Cardiac fibroblast (primary cell): Measurements from ENCODE around the gene TAS2R3.

Source experiments
- DNase-seq, 2 donors: peaks; one replicate each; pipeline versions ENCODE4 v3.0.0 to v3.0.0-alpha.2; 2010; ENCODE audit warnings: low read depth in 2 of 2
- H3K4me3 ChIP-seq, 2 donors: replicated peaks in 1 of 2; 1 replicate in 1 of 2; 2 replicates in 1 of 2; pipeline ENCODE4 v1.5.1; 2011; ENCODE audit warnings: low read depth in 2 of 2, low read length in 2 of 2, mild to moderate bottlenecking in 2 of 2, moderate library complexity in 1 of 2
- TF ChIP-seq, protein P1 (sequence below): IDR thresholded peaks from one replicate; pipeline ENCODE4 v1.5.1; 2011; ENCODE audit warnings: low read depth, mild to moderate bottlenecking, low read length, inconsistent platforms

Gene TAS2R3

DNA sequence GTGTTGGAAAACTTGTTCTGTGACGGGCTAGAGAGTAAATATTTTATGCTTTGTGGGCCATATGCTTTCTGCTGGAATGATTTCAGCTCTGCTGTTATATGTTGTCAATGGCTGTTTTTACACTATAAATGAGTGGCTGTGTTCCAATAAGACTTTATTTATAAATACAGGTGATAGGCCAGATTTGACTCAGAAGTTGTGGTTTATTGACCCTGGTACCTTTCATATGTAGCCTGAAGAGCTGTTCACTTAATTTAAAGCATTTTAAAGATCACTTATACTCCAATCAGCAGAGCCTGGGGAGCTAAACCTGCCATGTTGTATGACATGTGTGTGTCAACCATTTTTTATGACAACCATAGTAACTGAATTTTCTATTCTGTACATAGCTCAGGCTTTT is 34.9 kb upstream of the TAS2R3 start:
- TF ChIP-seq, protein P1, sequence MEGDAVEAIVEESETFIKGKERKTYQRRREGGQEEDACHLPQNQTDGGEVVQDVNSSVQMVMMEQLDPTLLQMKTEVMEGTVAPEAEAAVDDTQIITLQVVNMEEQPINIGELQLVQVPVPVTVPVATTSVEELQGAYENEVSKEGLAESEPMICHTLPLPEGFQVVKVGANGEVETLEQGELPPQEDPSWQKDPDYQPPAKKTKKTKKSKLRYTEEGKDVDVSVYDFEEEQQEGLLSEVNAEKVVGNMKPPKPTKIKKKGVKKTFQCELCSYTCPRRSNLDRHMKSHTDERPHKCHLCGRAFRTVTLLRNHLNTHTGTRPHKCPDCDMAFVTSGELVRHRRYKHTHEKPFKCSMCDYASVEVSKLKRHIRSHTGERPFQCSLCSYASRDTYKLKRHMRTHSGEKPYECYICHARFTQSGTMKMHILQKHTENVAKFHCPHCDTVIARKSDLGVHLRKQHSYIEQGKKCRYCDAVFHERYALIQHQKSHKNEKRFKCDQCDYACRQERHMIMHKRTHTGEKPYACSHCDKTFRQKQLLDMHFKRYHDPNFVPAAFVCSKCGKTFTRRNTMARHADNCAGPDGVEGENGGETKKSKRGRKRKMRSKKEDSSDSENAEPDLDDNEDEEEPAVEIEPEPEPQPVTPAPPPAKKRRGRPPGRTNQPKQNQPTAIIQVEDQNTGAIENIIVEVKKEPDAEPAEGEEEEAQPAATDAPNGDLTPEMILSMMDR = no peak
- DNase-seq = no peak
- H3K4me3 ChIP-seq = no peak overlapping the region

DNA sequence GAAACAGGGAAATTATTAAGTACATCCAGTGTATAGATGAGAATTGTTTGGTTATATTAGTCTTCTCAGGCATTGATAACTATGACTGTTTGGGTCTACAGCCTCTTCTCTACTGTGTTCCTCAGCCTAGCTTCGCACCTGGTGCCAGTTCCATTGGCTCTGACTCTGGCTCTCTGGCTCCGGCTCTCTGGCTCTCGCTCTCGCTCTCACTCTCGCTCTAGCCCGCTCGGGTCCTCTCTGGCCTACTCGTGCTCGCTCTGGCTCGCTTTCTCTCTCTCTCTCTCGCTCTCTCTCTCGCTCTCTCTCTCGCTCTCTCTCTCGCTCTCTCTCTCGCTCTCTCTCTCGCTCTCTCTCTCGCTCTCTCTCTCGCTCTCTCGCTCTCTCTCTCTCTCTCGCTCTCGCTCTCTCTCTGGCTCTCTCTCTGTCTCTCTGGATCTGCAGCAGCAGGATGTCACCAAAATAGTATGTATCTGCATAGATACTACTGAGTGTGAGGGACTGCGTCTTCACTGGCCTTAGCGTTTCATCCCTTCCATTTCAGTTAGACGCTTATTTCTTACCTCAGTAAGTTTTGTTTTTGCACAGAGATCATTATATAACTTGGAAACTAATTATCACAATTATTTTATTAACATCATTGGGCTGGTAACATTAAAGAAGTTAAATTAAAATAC is 32.3 kb upstream of the TAS2R3 start:
- TF ChIP-seq, protein P1 = no peak

DNA sequence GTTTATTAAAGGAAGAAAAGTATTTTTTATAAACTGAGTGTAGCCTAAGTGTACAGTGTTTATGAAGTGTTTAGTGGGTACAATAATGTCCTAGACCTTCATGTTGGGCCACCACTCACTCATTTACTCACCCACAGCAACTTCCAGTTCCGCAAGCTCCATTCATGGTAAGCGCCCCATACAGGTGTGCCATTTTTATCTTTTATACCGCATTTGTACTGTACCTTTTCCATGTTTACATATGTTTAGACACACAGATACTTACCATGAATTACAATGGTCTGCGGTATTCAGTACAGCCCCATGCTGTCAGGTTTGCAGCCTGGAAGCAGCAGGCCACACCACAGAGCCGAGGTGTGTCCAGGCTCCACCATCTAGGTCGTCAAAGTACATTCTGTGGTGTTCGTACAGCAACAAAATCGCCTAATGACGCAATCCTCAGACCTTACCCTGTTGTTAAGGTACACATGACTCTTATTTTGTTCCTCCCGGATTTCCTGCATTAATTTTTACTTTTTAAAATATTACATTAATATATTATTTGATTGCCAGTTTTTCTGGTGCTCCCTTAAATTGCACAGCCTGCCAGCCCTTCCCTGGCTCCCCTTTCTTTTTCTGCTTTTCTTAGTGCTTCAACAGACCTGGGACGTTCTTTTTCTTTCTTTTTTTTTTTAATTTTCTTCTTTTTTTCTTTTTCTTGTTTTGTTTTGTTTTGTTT is 26.6 kb upstream of the TAS2R3 start:
- peak overlapping the region; percentile 89 to 96 for H3K4me3 ChIP-seq
- TF ChIP-seq, protein P1 = no peak
- DNase-seq = peak; percentile 8 to 19

More for the DNA sequence above, 32.3 kb upstream of the TAS2R3 start:
- DNase-seq = peak in 1 of 2 donors; percentile 7
- no peak overlapping the region for H3K4me3 ChIP-seq

DNA sequence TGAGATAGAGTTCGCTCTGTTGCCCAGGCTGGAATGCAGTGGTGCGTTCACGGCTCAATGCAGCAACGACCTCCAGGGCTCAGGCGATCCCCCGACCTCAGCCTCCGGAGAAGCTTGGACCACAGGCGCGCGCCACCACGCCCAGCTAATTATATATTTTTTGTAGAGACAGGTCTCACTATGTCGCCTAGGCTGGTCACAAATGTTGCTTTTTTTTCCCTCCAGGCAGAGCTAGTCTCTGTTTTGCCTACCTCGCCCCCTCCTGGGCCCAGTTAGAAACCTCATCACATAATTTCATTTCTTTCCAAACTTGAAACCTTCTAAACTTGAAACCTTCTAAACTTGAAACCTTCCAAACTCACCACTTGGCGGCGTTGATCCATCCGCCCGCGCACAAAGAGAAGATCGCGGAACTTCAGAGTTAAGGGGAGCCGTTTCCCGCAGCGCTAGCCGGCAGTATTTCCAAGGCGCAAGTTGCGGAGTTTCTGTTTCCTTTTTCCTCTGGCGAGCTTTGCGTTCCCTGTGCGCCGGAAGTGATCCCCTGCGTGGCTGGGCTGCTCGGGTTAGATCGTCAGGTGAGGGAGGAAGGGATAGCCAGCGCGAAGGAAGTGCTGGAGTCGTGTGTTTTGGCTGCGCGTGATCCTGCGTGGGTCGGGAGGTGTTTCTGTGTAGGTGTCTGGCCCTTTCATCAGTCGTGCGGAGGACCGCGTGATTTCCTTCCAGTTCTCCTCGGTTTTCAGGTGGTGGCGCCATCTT is 25.9 kb upstream of the TAS2R3 start, which contains the start of gene SSBP1:
SSBP1 (plus strand) TSS at position 523 of the 756 bp plus-strand sequence. CDS start 809 bp downstream, outside the sequence.
- DNase-seq = peak; percentile 98
- H3K4me3 ChIP-seq = peak within 1 kb of the TSS; percentile 89 to 96

DNA sequence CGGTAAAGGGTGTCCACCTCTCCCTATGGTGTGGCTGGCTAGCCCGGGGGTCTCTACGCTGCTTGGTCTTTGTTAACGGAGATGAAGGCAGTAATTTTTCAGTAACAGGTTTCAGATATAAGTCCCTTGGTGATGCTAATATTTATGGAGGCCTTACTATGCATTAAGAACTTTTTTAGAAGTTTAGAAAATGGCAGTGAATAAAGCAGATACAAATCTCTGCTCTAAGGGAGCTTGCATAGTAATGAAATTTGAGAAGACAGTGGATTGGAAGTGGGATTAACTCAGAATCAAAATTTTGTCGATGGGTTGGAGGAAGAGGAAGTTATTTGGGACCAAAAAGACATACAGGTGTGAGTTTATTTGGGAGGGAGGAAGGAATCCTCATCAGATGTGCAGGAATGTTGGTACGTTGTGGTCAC is 25.3 kb upstream of the TAS2R3 start:
- no peak for DNase-seq
- TF ChIP-seq, protein P1 = peak; percentile 38
- H3K4me3 ChIP-seq = peak overlapping the region; percentile 89 to 96

More for the DNA sequence above, 25.9 kb upstream of the TAS2R3 start, which contains the start of gene SSBP1:
- TF ChIP-seq, protein P1 = peak; percentile 76

DNA sequence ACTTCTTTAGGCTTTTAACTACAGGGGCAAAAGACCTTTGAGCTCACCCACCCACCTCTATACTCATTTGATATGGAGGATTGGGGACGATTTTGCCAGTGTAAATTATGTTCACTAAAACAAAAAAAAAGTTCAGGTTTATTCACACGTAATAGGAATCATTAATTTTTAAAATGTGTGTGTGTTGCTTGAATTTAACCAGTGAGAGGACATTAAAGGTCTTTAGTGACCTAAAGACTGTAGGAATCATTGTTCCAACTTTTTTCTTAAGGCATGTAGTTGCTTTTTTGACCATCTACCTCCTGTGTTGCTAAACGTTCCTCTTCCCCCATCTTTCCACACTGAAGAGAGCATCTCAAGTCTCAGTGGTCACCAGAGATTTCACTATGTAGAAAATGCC is 24.6 kb upstream of the TAS2R3 start:
- TF ChIP-seq, protein P1 = no peak
- H3K4me3 ChIP-seq = peak overlapping the region; percentile 89 to 96
- no peak for DNase-seq
